GM15510 (cell line): ENCODE results near the gene R3HDM2.

Experiments
- POLR2A ChIP-seq: IDR thresholded peaks from 3 replicates; pipeline ENCODE4 v1.6.1; 2011; ENCODE audit warnings: borderline replicate concordance; ENCODE audit not compliant: insufficient read length; ENCODE audit errors: extremely low read depth

The R3HDM2 gene

DNA sequence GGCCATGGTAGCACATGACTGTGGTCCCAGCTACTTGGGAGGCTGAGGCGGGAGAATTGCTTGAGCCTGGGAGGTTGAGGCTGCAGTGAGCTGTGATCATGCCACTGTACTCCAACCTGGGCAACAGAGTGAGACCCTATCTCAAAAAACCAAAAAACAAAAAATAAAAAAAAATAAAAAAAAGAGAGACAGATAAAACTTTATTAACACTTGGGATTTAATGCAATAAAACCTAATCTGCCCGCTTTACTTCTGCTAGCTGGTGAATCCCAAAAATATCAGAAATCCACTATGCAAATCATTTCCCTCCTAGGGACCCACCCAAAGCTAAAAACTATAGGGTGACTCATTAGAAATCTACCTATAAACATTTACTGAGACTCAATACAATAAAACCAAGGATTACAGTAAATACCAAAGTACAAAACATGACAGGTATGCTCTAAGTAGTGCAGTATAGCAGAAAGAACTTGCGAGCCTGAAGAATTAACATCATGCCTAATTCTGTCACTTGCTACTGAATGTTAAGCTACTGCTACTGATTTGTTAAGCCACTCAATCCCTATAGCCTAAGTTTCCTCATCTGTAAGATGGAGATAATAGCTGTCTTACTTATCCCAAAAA, 129.8 kb downstream of the R3HDM2 start:
- no peak for TF ChIP-seq POLR2A

DNA sequence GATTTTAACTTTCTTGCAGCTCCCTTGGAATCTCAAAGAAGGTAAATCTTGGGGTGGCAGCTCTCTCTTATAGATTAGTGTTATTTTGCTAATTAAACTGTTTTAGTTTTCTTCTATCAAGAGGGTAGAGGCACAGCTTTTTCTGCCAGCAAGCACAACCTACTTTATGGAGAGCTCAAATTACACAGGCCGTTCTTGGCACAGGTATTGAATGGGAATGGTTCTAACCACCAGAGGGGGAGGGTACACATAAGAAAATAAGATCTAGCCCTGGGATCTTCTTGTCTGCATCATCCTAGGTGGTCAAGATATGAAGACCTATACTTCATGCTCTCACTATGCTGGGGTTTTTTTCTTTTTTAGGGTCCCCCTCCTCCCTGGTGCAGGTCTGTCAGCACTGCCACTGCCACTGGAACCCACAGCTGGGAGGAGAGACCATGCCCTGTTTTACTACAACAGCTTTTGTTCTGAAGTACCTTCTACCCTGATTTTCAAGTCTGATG, 131.3 kb downstream of the R3HDM2 start:
- TF ChIP-seq POLR2A, result no peak

DNA sequence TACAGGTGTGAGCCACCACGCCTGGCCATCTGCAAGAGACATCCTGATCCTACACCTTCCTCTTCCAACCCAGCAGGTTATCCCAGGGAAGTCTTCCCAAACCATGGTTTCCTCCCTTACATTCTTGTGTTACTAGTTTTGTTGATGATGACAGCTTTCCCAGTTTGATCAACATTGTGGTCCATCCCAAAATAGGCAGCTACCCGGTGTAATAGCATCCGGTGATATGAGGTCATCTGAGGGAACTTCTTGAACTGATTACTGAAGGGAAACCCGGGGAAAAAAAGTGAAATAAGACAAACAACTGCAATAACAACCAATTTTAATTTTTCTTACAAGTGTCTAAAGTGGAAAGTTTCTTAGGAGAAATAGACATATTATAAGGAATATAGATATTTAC, 134.6 kb downstream of the R3HDM2 start:
- TF ChIP-seq POLR2A, result no peak

DNA sequence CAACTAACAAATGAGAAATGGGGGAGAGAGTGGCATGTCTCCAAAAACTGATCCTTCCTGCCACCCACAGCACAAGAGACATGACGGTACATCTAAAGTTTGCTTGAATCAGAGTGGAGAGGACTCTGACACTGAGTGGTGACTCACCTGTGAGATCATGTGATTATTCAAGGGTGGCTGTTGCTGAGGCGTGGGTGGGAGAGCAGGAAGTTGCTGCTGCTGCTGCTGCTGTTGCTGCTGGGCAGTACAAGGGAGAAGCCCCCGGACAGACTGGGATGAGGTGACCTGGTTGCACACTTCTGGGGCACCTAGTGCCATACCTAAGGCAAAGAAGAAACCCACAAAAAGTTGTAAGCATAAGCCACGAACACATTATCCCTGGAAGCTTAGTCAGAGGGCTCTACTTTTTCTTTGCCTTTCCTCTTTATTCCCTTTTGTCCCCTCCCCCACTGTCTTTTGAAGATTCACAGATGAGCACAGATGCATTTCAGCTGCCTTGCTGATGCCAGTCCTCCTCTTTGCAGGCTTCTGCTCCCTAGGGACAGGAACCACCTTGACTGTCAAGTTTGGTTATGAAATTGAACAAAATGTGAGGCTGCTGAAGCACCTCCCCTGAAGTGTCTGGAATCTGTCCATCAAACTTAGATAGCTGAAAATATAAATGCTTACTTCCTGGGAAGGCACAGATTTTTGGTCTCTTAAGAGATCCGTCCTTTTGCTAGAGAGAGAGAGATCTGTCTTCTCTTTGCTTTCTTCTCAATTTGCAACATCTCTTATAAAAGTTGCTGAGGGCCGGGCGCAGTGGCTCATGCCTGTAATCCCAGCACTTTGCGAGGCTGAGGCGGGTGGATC, 150.4 kb downstream of the R3HDM2 start:
- TF ChIP-seq POLR2A, result peak; percentile 42

DNA sequence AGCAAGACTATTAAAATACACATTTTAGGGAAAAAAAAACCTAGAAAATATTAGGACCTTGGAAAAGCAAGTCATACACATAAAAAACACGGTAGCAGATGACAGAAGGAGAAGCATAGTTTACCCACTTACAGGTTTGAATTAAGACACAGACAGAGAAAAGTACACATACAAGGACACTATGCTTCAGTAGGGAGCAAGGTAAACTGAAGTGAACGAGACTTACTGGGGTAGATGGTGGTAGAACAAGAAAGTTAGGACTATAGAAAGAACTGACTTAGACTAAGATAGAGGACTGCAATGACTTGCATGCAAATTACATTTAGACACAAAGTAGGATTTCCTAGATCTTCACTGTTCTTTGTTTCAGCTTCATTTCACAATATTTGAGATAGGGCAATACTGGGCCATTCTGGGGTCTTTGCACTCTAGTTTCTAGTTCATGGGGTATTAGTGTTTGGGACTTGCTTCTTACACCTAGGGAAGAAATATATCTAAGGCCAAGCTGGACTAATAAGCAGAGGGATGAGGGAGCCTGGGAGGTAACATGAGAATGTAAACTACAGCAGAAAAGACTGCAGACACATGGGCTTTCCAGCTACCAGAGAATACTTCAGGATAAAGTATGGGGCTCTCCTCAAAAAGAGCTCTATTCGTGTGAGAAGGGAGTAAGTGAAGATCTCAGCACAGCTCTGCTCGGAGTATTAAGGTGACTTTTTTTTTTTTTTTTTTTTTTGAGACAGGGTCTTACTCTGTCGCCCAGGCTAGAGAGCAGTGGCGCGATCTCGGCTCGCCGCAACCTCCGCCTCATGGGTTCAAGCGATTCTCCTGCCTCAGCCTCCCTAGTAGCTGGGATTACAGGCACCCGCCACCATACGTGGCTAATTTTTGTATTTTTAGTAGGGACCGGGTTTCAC, 152.1 kb downstream of the R3HDM2 start:
- no peak for TF ChIP-seq POLR2A

DNA sequence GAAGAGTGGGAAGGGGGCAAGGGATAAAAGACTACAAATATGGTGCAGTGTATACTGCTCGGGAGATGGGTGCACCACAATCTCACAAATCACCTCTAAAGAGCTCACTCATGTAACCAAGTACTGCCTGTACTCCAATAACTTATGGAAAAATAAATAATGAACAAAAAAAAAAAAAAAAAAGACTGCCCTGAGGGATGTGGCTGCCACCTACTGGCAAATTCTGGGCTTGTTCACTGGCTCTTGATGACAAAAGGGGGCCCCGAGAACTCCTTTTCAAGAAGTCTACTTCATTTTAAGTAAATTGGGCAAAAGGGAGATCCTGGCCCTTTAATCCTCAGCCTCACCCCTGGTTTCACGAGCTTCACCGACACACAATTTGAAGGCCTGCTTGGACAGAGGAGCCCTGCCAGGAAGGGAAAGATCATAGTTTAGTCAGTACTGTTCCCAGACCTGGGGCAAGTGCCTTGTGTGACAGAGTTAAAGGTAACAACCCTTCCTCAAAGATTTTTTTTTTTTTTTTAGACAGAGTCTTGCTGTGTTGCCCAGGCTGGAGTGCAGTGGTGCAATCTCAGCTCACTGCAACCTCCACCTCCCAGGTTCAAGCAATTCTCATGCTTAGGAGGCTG, 153.8 kb downstream of the R3HDM2 start:
- TF ChIP-seq POLR2A, result no peak

DNA sequence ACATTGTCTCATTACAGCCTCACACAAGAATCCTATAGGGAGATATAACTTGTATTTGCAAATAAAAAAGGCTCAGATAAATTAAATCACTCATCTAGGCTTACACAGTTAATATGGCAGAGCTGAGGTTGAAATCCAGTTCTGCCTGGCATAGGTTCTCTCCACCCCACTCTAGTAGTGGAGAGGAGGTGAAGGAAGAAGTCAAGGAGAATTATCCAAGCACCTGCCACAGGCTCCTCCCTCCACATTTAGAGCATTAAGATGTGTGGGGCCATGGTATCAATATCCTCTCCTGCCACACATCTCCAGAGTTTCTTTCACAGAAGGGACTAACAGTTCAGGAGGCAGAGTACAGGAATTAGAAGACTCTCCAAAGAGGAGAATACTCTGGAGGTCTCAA, 157.3 kb downstream of the R3HDM2 start:
- TF ChIP-seq POLR2A, result no peak

DNA sequence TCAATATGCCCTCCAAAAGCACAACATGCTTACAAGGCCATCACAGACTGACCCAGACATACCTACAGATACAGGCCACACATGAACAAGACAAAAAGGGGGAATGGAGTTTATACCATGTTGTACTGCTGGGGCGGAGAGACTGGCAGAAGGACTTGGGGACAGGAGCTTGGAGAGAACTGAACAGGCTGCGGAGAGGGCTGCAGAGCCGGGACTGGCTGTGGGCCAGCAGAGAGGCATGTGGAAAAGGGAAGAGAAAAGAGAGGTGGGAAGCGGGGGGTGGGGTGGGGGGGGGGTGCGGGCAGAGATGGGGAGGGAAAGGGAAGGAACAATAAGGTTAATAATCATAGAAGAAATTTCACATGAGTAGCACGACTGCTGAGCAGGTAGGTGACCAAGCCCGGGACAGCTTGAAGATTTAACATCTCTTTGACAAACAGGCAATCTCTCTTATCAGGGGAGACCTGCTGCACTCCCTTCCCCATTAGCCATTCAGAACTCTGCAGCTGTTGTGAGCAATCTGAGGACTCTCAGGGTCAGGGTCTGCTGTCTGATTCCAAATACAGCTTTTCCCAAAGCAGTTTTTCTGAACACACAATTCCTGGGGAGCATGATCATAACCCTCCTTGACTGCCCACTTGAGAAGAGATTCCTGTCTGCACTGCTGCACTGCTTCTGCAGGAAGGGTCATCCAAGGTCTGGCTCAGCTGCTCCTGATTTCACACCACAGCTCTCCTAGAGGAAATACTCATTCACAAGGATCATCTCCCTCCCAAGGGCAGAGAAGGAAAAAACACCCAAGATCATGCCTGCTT, 158.3 kb downstream of the R3HDM2 start:
- no peak for TF ChIP-seq POLR2A

DNA sequence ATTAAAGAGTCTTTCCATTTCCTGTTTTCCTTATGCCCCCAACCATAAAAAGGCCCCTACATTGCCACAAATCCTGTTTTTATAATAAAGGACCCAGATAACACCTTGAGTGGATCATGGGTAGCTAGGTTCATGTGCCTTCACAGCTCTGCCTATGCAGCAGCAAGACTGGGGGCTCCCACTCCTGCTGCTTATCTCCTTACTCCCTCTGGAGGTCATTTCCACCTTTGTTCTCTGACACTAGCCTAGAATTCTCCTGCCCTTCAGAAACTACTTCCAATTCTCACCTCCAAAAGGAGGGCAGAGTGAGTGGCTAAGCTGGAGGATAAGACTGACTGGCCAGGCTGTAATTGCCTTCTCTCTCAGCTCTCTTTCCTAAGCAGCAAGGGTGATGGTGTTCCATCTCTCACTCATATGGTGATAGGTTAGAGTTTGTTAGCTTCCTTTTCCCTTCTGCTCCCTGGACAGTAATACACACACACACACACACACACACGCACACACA, 159.8 kb downstream of the R3HDM2 start:
- no peak for TF ChIP-seq POLR2A

DNA sequence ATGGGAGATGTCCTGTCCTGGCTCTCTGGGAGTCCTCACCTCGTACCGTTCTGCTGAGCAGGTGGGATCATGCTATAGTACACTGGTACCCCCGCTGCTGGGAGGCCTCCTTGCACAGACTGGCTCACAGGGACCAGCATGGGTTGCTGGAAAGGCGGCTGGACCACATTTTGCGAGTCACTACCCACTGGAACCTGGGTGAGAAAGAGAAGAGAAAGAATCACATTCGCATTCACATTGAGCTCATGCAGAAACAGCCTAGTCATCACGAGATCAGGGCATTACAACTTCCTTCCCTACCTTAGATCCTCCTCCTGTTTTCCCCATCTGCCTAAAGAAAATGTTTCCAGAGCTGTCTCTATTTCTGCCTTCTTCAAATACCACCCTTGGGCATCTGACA, 162.6 kb downstream of the R3HDM2 start:
- TF ChIP-seq POLR2A, result no peak

DNA sequence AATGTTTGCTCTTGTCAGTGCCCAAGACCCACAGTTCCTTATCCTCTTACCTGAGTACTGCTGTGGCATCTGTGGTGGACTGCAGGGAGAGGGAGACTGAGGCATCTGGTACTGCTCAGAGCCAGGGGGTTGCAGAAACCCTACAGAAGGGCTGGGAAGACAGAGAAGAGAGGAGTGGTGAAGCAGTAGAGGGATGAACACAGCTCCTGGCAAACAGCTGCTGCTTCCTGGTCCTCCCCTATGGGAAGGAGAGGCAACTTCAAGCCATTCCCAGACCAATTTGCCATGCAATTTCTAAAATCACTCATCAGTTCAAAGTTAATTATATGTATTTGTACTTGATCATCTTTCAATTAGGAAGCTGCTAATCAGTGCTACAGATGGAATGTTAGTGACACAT, 164.2 kb downstream of the R3HDM2 start:
- TF ChIP-seq POLR2A, result no peak

DNA sequence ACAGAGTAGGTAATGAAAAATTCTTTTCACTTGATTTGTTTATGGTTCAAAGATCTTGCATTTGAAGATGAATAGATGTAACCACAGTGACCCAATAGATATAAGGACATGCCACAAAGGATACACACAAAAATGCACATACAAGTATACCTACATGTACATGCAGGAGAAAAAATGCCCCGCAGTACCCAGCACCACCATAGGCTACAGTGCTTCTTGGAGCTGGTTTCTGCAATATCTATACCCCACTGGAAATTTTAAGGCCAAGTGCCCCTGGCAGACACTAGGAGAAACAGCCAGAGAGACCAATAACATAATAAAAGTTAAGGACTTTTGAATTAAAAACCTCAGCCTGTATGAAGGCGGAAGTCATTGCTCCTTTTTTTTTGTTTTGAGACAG, 167.7 kb downstream of the R3HDM2 start:
- no peak for TF ChIP-seq POLR2A

DNA sequence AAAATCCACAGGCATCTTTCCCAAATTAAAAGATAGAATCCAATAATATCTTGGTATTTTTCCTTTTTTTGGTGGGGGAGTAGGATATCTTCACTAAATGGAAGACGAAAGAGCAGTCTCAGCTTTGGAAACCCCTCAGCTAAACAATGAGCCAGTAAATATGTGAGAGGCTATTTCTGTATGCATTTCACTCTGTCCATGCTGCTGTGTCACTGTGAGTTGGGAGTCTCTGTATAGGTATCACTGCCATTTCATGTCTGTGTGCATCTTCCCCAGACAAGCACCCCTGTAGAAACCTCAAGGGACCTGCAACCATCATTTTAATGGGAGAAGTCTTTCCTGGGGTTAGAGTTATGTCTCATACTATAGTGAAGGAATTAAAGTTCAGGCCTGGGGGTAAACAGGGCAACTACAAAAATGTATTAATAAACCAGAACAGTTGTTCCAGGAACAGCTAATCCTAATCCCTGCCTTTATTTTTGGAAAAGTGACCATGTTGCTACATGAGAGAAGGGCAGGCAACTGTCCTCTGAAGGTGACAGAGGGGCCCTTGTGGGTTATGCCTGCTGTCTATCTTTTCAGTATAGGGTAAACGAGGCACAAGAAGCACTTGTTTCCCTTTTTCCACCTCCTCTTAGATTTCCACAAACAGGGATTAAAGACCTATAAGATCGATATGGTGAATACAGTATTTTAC, 168.6 kb downstream of the R3HDM2 start:
- no peak for TF ChIP-seq POLR2A

DNA sequence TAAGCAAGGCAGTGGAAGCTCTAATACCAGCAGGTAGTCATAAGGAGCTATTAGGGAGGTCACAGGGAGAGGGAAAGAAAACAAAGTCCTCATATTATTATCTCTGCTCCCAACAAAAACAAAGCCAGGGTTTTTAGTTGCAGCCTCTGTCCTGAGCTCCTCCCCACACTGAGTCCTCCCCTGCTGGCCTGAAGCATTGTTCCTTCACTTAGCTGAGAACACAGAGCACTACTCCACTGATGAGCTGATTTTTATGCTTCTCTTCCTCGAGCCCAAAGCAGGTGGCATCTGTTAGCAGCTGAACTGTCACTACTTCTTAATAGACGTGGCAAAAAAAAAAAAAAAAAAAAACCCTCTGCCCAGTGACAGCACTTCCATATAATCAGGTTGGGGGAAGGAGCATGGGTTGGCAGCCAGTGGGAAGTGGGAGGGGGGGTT, 169.4 kb downstream of the R3HDM2 start:
- no peak for TF ChIP-seq POLR2A

DNA sequence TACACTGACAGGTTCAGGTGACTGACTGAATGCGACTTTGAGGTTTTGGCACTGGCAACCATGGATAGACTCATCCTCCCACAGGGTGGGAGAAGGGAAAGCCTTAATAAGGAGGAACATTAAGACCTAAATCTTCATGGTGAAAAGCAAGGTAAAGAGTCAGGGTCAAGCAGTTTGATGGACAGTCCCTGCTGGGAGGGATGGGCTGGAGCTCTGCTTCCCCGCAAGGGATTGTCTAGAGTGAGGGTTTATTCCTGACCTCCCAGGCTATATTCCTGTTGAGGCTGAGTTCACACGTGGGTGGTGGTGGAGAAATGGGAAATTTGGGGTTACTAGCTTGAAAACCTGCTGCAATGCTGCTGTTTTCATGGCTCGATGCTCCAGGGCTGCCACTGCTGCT, 170.5 kb downstream of the R3HDM2 start:
- no peak for TF ChIP-seq POLR2A
